HepG2 (cell line): ENCODE results near the gene MYH9. TPM values are rescaled to one million over a fixed set of nuclear protein-coding genes. Genes with fewer than 3 reads are reported as not detected.

Source experiments
- ATAC-seq: fragments of 200-7000 bp; cut with Tn5 transposase; 3 replicates; pipeline ENCODE4 v1.9.1; 2020; ENCODE audit warnings: mild to moderate bottlenecking, moderate library complexity
- BruUV-seq: library from RNA; stranded (reverse); fragments of 400-500 nt; replicated peaks from 2 replicates; lab custom pipeline; 2021; lab: Mats Ljungman, UMichigan
- CTCF ChIA-PET: fragments of 300-600 bp; formaldehyde crosslinking; extraction: SDS; loops from one replicate; lab custom pipeline; 2021; ENCODE audit warnings: low total read pairs, inconsistent platforms, low intra/inter-chr PET ratio; lab: Yijun Ruan, JAX
- POLR2A ChIA-PET: fragments of 350-600 bp; sonication (Branson Sonifier 250); formaldehyde crosslinking; loops from one replicate; lab custom pipeline; 2020; ENCODE audit warnings: antibody characterized with exemption, inconsistent platforms; lab: Yijun Ruan, JAX
- DNase-seq: peaks from one replicate; pipeline ENCODE4 v3.0.0-alpha.2; 2015; ENCODE audit warnings: low spot score
- FAIRE-seq: peaks from 3 replicates; lab custom pipeline; 2011; peaks lifted over from hg19 to GRCh38; lab: Jason Lieb, UNC
- H2AFZ ChIP-seq: one replicate; pipeline ENCODE4 v1.6.1; 2011; ENCODE audit warnings: low read length, inconsistent platforms
- H3K27ac ChIP-seq: fragments of 300-600 bp; 3 replicates; pipeline ENCODE4 v1.8.0; 2011; ENCODE audit warnings: mixed run types, mild to moderate bottlenecking, mixed read lengths, low read length, inconsistent platforms; ENCODE audit not compliant: insufficient read depth; ENCODE audit errors: extremely low read length
- H3K27me3 ChIP-seq, 2 experiments: fragments of 200-600 bp in 1 of 2; 2 replicates in 1 of 2; 3 replicates in 1 of 2; pipeline versions ENCODE4 v1.6.0 to v1.8.0; 2011; ENCODE audit warnings: low read length in 2 of 2, mild to moderate bottlenecking in 2 of 2, moderate library complexity in 2 of 2, inconsistent platforms in 1 of 2; ENCODE audit not compliant: insufficient read depth in 2 of 2, control insufficient read depth in 1 of 2
- H3K36me3 ChIP-seq, 2 experiments: fragments of 200-600 bp in 1 of 2; replicated peaks in 1 of 2; 2 replicates in 1 of 2; 3 replicates in 1 of 2; pipeline versions ENCODE4 v1.5.1 to v1.8.0; 2011; ENCODE audit warnings: low read length in 2 of 2, inconsistent platforms in 1 of 2; ENCODE audit not compliant: insufficient read depth in 2 of 2, control insufficient read depth in 1 of 2
- H3K4me1 ChIP-seq: 2 replicates; pipeline ENCODE4 v1.5.1; 2012; ENCODE audit warnings: low read length, inconsistent platforms; ENCODE audit not compliant: insufficient read depth
- H3K4me2 ChIP-seq: 2 replicates; pipeline ENCODE4 v1.6.0; 2011; ENCODE audit warnings: low read depth, low read length, inconsistent platforms
- H3K4me3 ChIP-seq, 3 experiments: fragments of 200-600 bp in 1 of 3; sonication (generic), shearing (Covaris generic) in 1 of 3; replicated peaks in 1 of 3; 2 replicates each; pipeline ENCODE4 v1.5.1; 2011 to 2016; ENCODE audit warnings: low read length in 3 of 3, inconsistent platforms in 2 of 3, low read depth in 2 of 3, mild to moderate bottlenecking in 2 of 3, control low read depth in 1 of 3, mixed read lengths in 1 of 3; ENCODE audit not compliant: insufficient read depth in 1 of 3
- H3K79me2 ChIP-seq: one replicate; pipeline ENCODE4 v1.6.1; 2011; ENCODE audit warnings: low read length, inconsistent platforms; ENCODE audit not compliant: insufficient read depth
- H3K9ac ChIP-seq: 2 replicates; pipeline ENCODE4 v1.6.0; 2011; ENCODE audit warnings: mild to moderate bottlenecking, low read depth, low read length, inconsistent platforms; ENCODE audit not compliant: insufficient read depth
- H3K9me3 ChIP-seq: 2 replicates; pipeline ENCODE4 v1.5.1; 2012; ENCODE audit warnings: mild to moderate bottlenecking, low read length
- H4K20me1 ChIP-seq: 2 replicates; pipeline ENCODE4 v1.6.0; 2011; ENCODE audit warnings: inconsistent platforms, mild to moderate bottlenecking, low read length, moderate library complexity; ENCODE audit not compliant: insufficient read depth
- HNF4A ChIP-seq: sonication (generic); formaldehyde crosslinking; IDR thresholded peaks from 2 replicates; pipeline ENCODE4 v1.4.0; 2020; ENCODE audit warnings: missing genetic modification reagents
- MTF2 ChIP-seq: sonication (generic); formaldehyde crosslinking; IDR thresholded peaks from 2 replicates; pipeline ENCODE4 v1.5.0; 2020; ENCODE audit warnings: missing genetic modification reagents, borderline replicate concordance
- PAF1 ChIP-seq: IDR thresholded peaks from 2 replicates; pipeline ENCODE4 v1.6.1; 2016; ENCODE audit warnings: missing genetic modification reagents, missing compliant biosample characterization
- RARG ChIP-seq: sonication (generic); formaldehyde crosslinking; IDR thresholded peaks from 2 replicates; pipeline ENCODE4 v1.4.0; 2020; ENCODE audit warnings: low read depth, mild to moderate bottlenecking, missing genetic modification reagents
- ZNF17 ChIP-seq: sonication (generic); formaldehyde crosslinking; IDR thresholded peaks from 2 replicates; pipeline ENCODE4 v1.5.0; 2020; ENCODE audit warnings: mild to moderate bottlenecking, missing genetic modification reagents
- ZNF496 ChIP-seq: sonication (generic); formaldehyde crosslinking; IDR thresholded peaks from 2 replicates; pipeline ENCODE4 v1.8.1; 2023; ENCODE audit warnings: mild to moderate bottlenecking, moderate library complexity, missing genetic modification reagents; ENCODE audit not compliant: insufficient replicate concordance
- WGBS: methylation state at CpG from one replicate; pipeline ENCODE4 v1.1.6; 2017; ENCODE audit warnings: low lambda C conversion rate; 5-methylcytosine and 5-hydroxymethylcytosine counted together
- in situ Hi-C: cut with HindIII; loops from 2 replicates; pipeline ENCODE4 v1.10.0; 2017; ENCODE audit warnings: low pct_unique_long_range_greater_than_20kb; ENCODE audit not compliant: extremely low pct_ligation_motif_present
- intact Hi-C: fragments of 100-400 bp; cut with micrococcal nuclease; formaldehyde crosslinking; loops from one replicate; pipeline ENCODE4 v1.10.0; 2022; ENCODE audit not compliant: unreplicated experiment
- polyA plus RNA-seq, 8 experiments: library from polyadenylated mRNA; depleted of rRNA in 3 of 8; stranded (reverse) in 7 of 8; unstranded in 1 of 8; fragments of >200 nt; fragmentation: Illumina TruSeq in 4 of 8; extraction: Trizol in 4 of 8; gene quantifications; 2 replicates each; pipeline versions ENCODE4 v1.2.1 to v1.2.3, GENCODE V29; 2011 to 2016; ENCODE audit warnings: low read depth in 4 of 8, missing spikeins in 1 of 8, mixed read lengths in 1 of 8; ENCODE audit not compliant: insufficient read depth in 1 of 8
- total RNA-seq, 5 experiments: library from RNA; depleted of rRNA; stranded (reverse); fragments of >200 nt; fragmentation: Illumina TruSeq; extraction: Trizol; gene quantifications; 2 replicates each; pipeline ENCODE4 v1.2.3, GENCODE V29; 2016; ENCODE audit warnings: low read depth in 1 of 5
- TF ChIP-seq, protein P1 (sequence below): sonication (generic); formaldehyde crosslinking; conservative IDR thresholded peaks from 2 replicates; pipeline ENCODE4 v1.5.0; 2020; ENCODE audit warnings: missing genetic modification reagents
- TF ChIP-seq, protein P2 (sequence below): sonication (generic); formaldehyde crosslinking; IDR thresholded peaks from 2 replicates; pipeline ENCODE4 v1.4.0; 2020; ENCODE audit warnings: missing genetic modification reagents, mild to moderate bottlenecking, borderline replicate concordance
- TF ChIP-seq, protein P3 (sequence below): sonication (generic); formaldehyde crosslinking; IDR thresholded peaks from 2 replicates; pipeline ENCODE4 v1.4.0; 2020; ENCODE audit warnings: missing genetic modification reagents, borderline replicate concordance
- TF ChIP-seq, protein P4 (sequence below): sonication (generic); formaldehyde crosslinking; IDR thresholded peaks from 2 replicates; pipeline ENCODE4 v1.4.0; 2020; ENCODE audit warnings: mild to moderate bottlenecking, missing genetic modification reagents

Gene MYH9
- total and polyA plus RNA-seq, 2 of the 13 experiments (the other 11 are each of a cell fraction or from before 2014, with no cell fraction given) = 50.7 to 98.5 TPM

- TF ChIP-seq, protein P1, sequence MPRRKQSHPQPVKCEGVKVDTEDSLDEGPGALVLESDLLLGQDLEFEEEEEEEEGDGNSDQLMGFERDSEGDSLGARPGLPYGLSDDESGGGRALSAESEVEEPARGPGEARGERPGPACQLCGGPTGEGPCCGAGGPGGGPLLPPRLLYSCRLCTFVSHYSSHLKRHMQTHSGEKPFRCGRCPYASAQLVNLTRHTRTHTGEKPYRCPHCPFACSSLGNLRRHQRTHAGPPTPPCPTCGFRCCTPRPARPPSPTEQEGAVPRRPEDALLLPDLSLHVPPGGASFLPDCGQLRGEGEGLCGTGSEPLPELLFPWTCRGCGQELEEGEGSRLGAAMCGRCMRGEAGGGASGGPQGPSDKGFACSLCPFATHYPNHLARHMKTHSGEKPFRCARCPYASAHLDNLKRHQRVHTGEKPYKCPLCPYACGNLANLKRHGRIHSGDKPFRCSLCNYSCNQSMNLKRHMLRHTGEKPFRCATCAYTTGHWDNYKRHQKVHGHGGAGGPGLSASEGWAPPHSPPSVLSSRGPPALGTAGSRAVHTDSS (CRISPR knock-in tag) = no peak
- TF ChIP-seq, protein P2, sequence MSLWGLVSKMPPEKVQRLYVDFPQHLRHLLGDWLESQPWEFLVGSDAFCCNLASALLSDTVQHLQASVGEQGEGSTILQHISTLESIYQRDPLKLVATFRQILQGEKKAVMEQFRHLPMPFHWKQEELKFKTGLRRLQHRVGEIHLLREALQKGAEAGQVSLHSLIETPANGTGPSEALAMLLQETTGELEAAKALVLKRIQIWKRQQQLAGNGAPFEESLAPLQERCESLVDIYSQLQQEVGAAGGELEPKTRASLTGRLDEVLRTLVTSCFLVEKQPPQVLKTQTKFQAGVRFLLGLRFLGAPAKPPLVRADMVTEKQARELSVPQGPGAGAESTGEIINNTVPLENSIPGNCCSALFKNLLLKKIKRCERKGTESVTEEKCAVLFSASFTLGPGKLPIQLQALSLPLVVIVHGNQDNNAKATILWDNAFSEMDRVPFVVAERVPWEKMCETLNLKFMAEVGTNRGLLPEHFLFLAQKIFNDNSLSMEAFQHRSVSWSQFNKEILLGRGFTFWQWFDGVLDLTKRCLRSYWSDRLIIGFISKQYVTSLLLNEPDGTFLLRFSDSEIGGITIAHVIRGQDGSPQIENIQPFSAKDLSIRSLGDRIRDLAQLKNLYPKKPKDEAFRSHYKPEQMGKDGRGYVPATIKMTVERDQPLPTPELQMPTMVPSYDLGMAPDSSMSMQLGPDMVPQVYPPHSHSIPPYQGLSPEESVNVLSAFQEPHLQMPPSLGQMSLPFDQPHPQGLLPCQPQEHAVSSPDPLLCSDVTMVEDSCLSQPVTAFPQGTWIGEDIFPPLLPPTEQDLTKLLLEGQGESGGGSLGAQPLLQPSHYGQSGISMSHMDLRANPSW (CRISPR knock-in tag) = no peak
- TF ChIP-seq, protein P3, sequence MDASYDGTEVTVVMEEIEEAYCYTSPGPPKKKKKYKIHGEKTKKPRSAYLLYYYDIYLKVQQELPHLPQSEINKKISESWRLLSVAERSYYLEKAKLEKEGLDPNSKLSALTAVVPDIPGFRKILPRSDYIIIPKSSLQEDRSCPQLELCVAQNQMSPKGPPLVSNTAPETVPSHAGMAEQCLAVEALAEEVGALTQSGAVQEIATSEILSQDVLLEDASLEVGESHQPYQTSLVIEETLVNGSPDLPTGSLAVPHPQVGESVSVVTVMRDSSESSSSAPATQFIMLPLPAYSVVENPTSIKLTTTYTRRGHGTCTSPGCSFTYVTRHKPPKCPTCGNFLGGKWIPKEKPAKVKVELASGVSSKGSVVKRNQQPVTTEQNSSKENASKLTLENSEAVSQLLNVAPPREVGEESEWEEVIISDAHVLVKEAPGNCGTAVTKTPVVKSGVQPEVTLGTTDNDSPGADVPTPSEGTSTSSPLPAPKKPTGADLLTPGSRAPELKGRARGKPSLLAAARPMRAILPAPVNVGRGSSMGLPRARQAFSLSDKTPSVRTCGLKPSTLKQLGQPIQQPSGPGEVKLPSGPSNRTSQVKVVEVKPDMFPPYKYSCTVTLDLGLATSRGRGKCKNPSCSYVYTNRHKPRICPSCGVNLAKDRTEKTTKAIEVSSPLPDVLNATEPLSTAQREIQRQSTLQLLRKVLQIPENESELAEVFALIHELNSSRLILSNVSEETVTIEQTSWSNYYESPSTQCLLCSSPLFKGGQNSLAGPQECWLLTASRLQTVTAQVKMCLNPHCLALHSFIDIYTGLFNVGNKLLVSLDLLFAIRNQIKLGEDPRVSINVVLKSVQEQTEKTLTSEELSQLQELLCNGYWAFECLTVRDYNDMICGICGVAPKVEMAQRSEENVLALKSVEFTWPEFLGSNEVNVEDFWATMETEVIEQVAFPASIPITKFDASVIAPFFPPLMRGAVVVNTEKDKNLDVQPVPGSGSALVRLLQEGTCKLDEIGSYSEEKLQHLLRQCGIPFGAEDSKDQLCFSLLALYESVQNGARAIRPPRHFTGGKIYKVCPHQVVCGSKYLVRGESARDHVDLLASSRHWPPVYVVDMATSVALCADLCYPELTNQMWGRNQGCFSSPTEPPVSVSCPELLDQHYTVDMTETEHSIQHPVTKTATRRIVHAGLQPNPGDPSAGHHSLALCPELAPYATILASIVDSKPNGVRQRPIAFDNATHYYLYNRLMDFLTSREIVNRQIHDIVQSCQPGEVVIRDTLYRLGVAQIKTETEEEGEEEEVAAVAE (CRISPR knock-in tag) = no peak
- TF ChIP-seq, protein P4, sequence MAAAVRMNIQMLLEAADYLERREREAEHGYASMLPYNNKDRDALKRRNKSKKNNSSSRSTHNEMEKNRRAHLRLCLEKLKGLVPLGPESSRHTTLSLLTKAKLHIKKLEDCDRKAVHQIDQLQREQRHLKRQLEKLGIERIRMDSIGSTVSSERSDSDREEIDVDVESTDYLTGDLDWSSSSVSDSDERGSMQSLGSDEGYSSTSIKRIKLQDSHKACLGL (CRISPR knock-in tag) = no peak
- TF ChIP-seq ZNF17 (CRISPR knock-in tag) = no peak
- TF ChIP-seq PAF1 (CRISPR knock-in tag) = no peak
- TF ChIP-seq ZNF496 = no peak
- TF ChIP-seq RARG (CRISPR knock-in tag) = no peak
- no peak for TF ChIP-seq MTF2 (CRISPR knock-in tag)
- TF ChIP-seq HNF4A (CRISPR knock-in tag) = no peak
Observed at GRCh38 chr22:36257308-36257707, 130.5 kb downstream of the MYH9 start.

More at GRCh38 chr22:36257308-36257707, 130.5 kb downstream of the MYH9 start:
- peaks cover 34% of the 10 kb centered on the region for H3K79me2 ChIP-seq
- peaks cover 9 to 59% of the 10 kb centered on the region in 2 experiments for H3K36me3 ChIP-seq
- no peak overlapping the region for H3K27ac ChIP-seq
- FAIRE-seq (no peak), DNase-seq (no peak), ATAC-seq (no peak)
- no peaks in the 10 kb centered on the region for H3K9me3 ChIP-seq
- no peaks in the 10 kb centered on the region; a peak in 1 of 5 replicates for H3K27me3 ChIP-seq
- H3K4me1 ChIP-seq = peaks cover 84% of the 10 kb centered on the region
- H4K20me1 ChIP-seq = no peaks in the 10 kb centered on the region
- ChIA-PET POLR2A (no interaction called here), CTCF (no interaction called here)
- in situ Hi-C loops = no loop called here
- H2AFZ ChIP-seq = no peak overlapping the region
- no TSS peak for BruUV-seq
- intact Hi-C loops = no loop called here
- no peak overlapping the region for H3K4me2 ChIP-seq
- no peak overlapping the region for H3K9ac ChIP-seq
- H3K4me3 ChIP-seq = no peak overlapping the region
- 75% methylated on average over 8 of the region's 8 CpGs for WGBS
